NCI-H748 treated with DMSO at 0.1 percent for 48 hours (cell line): Measurements from ENCODE around the gene NCOA3.
"Not testable (repeated sequence)": the region's sequence is repeated elsewhere in the genome, so short reads cannot be mapped to it uniquely, and the experiment has no call there.

Experiments
- DNase-seq: peaks from one replicate; lab custom pipeline; 2025; lab: John Stamatoyannopoulos, UW

NCOA3 gene

DNA sequence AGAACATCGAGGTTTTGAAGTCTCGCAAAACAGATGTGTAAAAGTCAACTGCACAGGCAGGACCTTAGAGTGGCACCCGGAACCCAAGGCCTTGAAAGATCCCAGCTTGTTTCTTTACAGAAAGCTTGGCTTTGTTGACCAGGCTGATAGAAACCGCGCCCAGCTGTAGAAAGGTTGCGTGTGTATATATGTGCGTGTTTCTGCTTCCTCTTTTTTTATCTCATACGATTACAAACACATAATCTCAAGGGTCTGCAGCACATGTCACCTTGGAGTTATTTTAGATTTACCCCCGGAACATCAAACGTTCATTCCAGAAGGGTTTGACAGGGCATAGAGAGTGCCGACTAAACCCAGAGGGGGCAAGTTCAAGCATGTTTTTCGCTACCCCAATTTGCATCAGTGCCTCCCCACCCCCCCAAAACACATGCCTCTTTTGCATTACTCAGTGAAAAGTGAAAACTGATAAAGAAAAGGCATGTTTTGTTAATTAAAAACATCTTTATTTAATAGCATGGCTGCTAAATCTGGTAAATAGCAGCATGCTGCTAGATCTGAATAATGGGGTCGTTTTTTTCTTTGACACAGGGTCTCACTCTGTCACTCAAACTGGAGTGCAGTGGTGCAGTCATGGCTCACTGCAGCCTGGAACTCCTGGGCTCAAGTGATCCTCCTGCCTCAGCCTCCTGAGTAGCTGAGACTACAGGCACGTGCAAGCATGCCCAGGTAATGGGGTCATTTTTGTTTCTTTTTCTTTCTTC, 33.2 kb upstream of the NCOA3 start:
- no peak for DNase-seq

- DNase-seq = no peak
These were observed 26.2 kb upstream of the NCOA3 start for GRCh38 chr20:47475419-47476044.

- no peak for DNase-seq
These were observed 25.2 kb upstream of the NCOA3 start for GRCh38 chr20:47476452-47476851.

DNA sequence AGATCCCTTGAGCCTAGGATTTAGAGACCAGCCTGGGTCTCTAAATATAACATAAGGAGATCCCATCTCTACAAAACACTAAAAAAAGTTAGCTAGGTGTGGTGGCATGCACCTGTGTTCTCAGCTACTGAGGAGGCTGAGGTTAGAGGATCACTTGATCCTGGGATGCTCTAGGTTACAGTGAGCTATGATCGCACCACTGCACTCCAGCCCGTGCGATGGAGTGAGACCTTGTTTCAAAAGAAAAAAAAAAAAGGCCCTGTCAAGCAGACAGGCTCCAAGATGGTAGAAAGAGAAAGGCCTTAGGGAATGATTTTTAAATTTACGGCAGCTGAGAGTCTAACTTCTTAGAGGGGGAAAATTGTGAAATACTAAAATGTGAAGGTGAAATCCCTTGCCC, 22.6 kb upstream of the NCOA3 start:
- DNase-seq = no peak

DNA sequence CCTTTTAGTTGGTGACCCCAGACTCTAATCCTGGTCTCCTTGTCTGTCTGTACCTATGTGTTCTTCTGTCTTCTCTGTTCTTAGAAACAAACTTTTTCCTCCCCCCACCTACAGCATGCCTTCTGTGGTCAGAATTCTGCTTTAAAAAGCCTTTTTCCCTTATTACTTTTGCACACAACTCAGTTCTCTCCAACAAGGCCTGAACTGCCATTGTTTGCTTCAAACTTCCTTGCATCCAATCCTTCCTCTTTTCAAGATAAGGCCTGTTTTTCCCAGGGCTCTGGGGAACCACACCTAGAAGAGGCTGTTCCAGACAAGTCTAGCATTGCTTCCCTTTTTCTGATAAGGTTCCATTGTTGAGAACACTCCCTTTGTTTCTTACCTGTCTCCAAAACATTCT, 22.2 kb upstream of the NCOA3 start:
- no peak for DNase-seq

DNA sequence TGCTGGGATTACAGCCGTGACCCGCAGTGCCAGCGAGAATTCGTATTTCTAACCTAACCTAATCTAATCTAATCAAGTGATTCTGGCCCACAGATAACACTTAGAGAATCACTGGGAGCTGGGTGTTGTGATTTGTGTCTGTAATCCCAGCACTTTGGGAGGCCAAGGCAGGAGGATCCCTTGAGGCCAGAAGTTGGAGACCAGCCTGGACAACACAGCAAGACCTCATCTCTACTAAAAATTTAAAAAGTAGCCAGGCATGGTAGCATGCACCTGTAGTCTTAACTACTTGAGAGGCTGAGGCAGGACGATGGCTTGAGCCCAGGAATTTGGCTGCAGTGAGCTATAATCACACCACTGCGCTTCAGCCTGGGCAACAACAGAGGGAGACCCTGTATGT, 21.4 kb upstream of the NCOA3 start:
- no peak for DNase-seq

DNA sequence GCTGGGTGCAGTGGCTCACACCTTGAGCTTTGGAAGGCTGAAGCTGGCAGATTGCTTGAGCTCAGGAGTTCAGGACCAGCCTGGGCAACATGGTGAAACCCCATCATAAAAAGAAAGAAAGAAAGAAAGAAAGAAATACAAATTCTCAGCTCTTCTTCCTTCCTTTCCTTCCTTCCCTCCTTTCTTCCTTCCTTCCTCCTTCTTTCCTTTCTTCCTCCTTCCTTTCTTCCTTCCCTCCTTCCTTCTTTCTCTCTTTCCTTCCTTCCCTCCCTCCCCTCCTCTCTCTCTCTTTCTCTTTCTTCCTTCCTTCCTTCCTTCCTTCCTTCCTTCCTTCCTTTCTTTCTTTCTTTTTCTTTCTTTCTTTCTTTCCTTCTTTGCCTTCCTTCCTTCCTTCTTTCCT, 21.0 kb upstream of the NCOA3 start:
- no peak for DNase-seq

GRCh38 chr20:47481330-47482216, 20.1 kb upstream of the NCOA3 start:
- DNase-seq = no peak

DNA sequence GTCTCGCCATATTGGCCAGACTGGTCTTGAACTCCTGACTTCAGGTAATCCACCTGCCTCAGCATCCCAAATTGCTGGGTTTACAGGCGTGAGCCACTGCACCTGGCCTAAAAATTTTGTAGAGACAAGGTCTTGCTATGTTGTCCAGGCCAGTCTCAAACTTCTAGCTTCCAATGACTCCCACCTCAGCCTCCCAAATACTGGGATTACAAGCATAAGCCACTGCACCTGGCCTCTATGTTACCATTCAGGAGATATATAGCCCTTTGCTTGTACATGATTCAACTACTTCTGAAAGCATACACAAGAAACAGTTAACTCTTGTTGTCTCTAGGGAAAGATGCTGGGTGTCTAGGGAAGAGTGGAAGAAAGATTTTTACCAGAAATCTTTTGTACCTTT, 19.0 kb upstream of the NCOA3 start:
- DNase-seq = no peak

DNA sequence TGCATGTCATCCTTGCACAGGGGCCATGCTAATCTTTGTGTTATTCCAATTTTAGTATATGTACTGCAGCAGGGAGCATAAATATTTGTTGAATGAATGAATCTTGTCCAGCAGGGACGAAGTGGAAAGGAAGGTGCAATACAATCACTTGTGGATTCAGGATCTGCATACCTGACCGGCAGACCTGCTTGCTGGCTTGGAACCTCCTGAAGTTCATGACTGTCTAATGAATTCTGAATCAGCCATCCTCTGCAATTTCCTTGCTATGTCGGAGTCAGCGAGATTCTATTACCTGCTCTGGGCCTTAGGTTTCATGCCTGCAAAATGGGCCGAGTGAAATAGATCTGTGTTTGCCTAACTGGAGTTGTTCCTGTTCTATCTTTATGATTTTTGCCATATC, 17.4 kb upstream of the NCOA3 start:
- DNase-seq = no peak

DNA sequence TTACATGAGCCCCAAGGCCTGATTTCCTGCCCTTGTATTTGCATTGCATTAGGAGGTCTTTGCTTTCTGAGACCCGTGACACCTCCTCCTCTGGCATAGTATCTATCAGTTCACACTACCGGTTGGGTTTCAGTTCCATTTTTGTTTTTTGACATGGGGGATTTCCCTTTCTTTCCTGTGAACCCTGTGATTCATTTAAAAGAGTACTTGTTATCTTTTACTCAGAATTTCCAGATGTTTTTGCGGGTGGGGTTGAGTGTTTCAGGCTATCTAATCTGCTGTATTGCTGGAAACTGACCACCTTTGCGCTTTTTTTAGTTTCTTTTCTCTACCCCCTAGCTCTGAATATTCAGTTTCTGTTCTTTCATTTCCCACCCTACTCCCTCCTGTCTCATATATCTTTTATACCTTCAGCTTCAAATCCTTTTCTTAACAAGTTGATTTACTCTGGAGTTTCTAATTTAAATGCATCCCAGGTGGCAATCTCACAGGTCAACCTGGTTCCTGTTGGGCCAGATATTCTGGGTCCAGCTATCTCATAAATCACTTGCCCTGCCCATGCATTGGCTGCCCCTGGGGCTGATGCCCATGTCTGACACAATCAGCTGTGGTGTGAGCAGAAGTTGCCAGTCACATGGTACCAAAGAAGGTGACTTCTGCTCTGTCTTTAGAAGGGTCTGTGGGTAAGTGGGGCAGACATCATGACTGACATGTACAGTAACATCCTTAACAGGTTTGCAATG, 14.3 kb upstream of the NCOA3 start:
- no peak for DNase-seq

- DNase-seq = no peak
These were observed 12.2 kb upstream of the NCOA3 start for GRCh38 chr20:47489448-47489872.

DNA sequence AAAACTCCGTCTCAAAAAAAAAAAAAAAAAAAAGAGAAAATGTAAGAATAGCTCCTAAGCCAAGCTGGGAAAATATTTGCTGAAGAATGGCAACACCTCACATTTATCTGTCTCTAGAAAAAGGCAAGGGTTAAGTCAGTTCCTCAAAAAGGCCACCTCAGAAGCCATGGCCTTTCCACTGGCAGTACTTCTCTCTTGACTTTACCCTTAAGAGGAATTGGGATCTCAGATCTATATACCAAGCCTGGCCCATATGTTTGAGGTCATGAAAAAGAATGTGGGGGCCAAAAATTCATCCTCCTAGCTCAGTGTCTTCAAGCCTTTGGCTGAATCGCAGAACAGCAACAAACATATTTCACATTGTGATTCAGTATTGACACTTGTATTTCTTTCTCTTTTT, 10.9 kb upstream of the NCOA3 start:
- no peak for DNase-seq

- DNase-seq = no peak
These were observed 9.4 kb upstream of the NCOA3 start for GRCh38 chr20:47492284-47492683.

DNA sequence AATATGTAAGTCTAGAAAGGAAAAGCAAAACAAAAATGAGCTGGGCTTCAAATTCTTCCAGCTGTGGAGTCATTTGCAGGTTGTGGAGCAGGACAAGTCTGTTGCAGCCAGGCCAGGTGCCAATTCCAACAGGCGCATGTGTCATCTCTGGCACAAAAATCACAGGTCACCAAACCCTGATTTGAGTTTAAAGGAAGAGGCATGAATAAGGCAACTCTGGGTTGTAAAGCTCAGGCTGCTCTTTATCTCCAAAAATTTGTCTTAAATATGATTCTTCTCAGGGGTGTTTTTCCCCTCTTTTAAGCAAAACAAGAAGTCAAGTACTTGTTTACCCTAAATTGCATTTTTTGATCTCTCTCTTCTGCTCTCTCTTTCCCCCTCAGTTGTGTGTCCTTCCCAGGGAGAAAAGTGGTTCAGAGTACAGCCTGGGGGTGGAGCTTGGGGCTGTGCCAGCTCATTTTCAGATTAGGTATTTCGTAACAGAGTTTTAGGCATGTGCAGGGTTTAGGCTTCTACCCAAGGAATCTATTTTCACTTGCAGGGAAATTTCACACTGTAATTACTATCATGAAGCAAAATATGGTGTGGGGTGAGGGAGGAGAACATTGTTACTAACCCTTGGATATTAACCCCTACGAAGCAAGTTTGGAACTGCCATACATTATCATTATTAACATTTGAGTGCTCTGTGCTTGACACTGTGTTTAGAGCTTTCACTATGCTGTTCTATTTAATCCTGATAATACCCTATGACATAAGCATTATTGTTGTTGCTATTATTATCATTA, 8.3 kb upstream of the NCOA3 start:
- DNase-seq = peak; percentile 43

- no peak for DNase-seq
These were observed 7.8 kb upstream of the NCOA3 start for GRCh38 chr20:47493963-47494293.

GRCh38 chr20:47494606-47495005, 7.1 kb upstream of the NCOA3 start:
- DNase-seq = not testable (repeated sequence)

- no peak for DNase-seq
These were observed 5.6 kb upstream of the NCOA3 start for GRCh38 chr20:47496118-47496517.

GRCh38 chr20:47498606-47499005, 3.1 kb upstream of the NCOA3 start:
- no peak for DNase-seq

DNA sequence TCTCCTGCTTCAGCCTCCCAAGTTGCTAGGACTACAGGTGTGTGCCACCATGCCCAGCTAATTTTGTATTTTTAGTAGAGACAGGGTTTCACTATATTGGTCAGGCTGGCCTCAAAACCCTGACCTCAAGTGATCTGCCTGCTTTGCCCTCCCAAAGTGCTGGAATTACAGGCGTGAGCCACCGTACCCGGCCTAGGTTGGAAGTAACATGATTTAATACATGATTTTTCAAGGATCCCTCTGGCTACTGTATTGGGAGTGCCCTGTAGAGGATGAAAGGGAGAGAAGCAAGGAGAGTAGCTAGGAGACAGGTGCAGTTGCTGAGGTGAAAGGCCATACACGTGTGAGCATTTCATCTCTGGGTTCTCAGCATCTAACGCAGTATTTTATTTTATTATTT, 2.6 kb upstream of the NCOA3 start:
- DNase-seq = no peak

DNA sequence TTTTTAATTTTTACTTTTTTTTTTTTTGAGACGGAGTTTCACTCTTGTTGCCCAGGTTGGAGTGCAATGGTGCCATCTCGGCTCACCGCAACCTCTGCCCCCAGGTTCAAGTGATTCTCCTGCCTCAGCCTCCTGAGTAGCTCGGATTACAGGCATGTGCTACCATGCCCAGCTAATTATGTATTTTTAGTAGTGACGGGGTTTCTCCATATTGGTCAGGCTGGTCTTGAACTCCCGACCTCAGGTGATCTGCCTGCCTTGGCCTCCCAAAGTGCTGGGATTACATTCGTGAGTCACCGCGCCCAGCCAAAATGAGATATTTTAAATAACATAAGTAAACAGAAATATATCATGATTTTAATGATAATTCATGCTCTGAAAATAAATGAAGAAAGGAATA, 1.6 kb upstream of the NCOA3 start:
- DNase-seq = not testable (repeated sequence)

GRCh38 chr20:47500554-47500953, 1.1 kb upstream of the NCOA3 start:
- no peak for DNase-seq
